COR-L47 (cell line): ENCODE data around the gene TAF11L14.

Source experiments
- DNase-seq: peaks from one replicate; lab custom pipeline; 2025; lab: John Stamatoyannopoulos, UW

Gene TAF11L14

DNA sequence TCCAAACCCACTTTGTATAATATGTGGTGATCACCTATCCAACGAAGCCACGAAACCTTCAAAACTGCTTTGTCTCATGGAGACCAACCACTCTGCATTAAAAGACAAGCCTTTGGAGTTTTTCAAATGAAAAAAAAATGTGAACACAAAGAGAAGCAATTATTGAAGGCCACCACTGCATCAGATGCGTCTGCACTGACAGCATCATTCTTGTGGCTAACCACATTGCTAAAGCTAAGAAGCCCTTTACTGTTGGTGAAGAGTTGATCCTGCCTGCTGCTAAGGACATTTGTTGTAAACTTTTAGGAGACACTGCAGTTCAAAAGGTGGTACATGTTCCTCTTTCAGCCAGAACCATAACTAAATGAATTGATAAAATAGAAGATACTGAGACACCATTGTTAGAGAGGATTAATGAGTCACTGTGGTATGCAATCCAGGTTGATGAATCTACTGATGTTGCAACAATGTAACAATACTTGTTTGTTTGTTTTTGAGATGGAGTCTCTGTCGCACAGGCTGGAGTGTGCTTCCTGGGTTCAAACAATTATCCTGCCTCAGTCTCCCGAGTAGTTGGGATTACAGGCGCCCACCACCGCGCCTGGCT is 45.4 kb downstream of the TAF11L14 start:
- no peak for DNase-seq

DNA sequence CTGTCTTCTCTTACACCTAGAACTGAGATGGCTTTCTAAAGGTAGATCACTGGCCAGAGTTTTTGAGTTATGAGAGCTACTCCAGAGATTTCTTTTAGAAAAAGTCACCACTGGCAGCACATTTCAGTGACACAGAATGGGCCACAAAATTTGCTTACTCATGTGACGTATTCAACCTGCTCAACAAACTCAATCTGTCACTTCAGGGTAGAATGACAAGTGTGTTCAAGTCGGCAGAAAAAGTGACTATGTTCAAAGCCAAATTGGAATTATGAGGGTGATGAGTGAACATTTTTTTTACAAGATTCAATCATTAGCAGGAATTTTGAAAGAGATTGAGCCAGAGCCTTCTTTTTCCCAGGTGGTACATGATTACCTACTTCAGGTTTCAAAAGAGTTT is 46.5 kb downstream of the TAF11L14 start:
- no peak for DNase-seq
